ENCODE data around the gene MRPS15. TPM values are rescaled to one million over a fixed set of nuclear protein-coding genes. Genes with fewer than 3 reads are reported as not detected.
"Not testable (repeated sequence)": the region's sequence is repeated elsewhere in the genome, so short reads cannot be mapped to it uniquely, and the experiment has no call there.

Gene MRPS15
- total and polyA plus RNA-seq, 10 donors: 31.2 to 94.3 (median 42.7) TPM

DNA sequence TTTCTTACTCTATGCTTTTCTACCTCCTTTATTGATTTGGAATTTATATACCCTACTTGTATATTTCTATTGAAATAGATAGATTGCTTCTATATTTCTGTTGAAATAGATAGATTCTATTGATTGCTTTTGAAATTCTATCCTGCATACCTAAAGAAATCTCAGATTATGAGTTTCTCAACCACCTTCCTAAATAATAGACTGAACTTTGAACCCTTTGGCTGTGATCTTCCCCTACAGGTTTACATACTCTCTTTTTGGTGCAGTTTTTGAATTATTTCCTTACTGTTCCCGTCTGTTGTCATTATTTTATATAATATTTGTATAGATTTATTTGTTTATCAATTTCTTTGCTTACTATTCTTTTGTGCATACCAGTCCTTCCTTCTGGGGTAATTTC is 39.0 kb upstream of the MRPS15 start:
- H3K36me3 ChIP-seq: no peaks in the 10 kb centered on the region
- H3K9me3 ChIP-seq: no peaks in the 10 kb centered on the region
- peaks cover 0 to 29% (median 6%) of the 10 kb centered on the region in 7 donors for H3K27me3 ChIP-seq (replicated peaks in 1 of 7)
- TF ChIP-seq POLR2A (IDR thresholded peaks at IDR 0.05) (no peak), POLR2AphosphoS5 (IDR thresholded peaks at IDR 0.05) (no peak)
- TF ChIP-seq, protein P1, sequence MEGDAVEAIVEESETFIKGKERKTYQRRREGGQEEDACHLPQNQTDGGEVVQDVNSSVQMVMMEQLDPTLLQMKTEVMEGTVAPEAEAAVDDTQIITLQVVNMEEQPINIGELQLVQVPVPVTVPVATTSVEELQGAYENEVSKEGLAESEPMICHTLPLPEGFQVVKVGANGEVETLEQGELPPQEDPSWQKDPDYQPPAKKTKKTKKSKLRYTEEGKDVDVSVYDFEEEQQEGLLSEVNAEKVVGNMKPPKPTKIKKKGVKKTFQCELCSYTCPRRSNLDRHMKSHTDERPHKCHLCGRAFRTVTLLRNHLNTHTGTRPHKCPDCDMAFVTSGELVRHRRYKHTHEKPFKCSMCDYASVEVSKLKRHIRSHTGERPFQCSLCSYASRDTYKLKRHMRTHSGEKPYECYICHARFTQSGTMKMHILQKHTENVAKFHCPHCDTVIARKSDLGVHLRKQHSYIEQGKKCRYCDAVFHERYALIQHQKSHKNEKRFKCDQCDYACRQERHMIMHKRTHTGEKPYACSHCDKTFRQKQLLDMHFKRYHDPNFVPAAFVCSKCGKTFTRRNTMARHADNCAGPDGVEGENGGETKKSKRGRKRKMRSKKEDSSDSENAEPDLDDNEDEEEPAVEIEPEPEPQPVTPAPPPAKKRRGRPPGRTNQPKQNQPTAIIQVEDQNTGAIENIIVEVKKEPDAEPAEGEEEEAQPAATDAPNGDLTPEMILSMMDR (IDR thresholded peaks at IDR 0.05 in 8 of 11, conservative IDR thresholded peaks at IDR 0.05 in 3 of 11): no peak
- no peak for DNase-seq
- H3K27ac ChIP-seq: no peak overlapping the region
- WGBS, 5 donors: 63 to 86% (median 83%) methylated on average over 1 of the region's 1 CpG
- H3K4me3 ChIP-seq: no peak overlapping the region
- H3K4me1 ChIP-seq: no peaks in the 10 kb centered on the region
- intact Hi-C loops (cut with DNase I; ENCODE audit: low total_unique reads): no loop called here

DNA sequence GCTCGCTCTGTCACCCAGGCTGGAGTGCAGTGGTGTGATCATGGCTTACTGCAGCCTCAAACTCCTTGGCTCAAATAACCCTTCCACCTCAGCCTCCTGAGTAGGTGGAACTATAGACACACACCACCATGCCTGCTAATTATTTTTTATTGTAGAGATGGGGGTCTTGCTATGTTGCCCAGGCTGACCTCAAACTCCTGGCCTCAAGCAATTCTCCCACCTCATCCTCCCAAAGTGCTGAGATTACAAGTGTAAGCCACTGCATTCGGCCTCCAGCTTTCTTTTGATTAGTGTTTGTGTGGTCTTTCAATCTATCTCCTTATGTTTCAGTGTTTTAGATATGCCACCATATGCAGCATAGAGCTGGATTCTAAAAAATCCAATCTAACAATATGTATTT is 38.4 kb upstream of the MRPS15 start:
- Histone ChIP-seq H3K27ac (no peak overlapping the region), H3K4me1 (no peaks in the 10 kb centered on the region), H3K9me3 (no peaks in the 10 kb centered on the region), H3K4me3 (no peak overlapping the region), H3K36me3 (no peaks in the 10 kb centered on the region), H3K27me3 (replicated peaks in 1 of 7) (peaks cover 0 to 27% (median 6%) of the 10 kb centered on the region in 7 donors)
- intact Hi-C loops (cut with DNase I; ENCODE audit: low total_unique reads): no loop called here
- TF ChIP-seq POLR2A (IDR thresholded peaks at IDR 0.05) (no peak), POLR2AphosphoS5 (IDR thresholded peaks at IDR 0.05) (no peak)
- TF ChIP-seq, protein P1 (IDR thresholded peaks at IDR 0.05 in 8 of 11, conservative IDR thresholded peaks at IDR 0.05 in 3 of 11): no peak
- 77 to 95% (median 87%) methylated on average over 2 of the region's 2 CpGs for WGBS, 5 donors
- DNase-seq: no peak

DNA sequence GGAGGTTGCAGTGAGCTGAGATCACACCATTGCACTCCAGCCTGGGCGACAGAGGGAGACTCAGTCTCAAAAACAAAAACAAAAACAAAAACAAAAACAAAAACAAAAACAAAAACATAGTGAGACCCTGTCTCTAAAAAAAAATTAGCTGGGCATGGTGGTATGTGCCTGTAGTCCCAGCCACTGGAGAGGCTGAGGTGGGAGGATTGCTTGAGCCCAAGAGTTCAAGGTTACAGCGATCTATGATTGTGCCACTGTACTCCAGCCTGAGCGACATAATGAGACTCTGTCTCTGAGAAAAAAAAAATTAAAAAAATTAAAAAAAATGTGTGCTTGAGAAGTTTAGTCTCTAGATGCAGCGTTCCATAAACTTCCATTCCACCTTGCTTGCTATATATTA is 37.7 kb upstream of the MRPS15 start:
- H3K27me3 ChIP-seq (replicated peaks in 1 of 7): peaks cover 0 to 20% (median 5%) of the 10 kb centered on the region in 7 donors
- H3K4me1 ChIP-seq; H3K27ac ChIP-seq; H3K4me3 ChIP-seq; intact Hi-C loops (cut with DNase I; ENCODE audit: low total_unique reads); DNase-seq; H3K36me3 ChIP-seq; H3K9me3 ChIP-seq: not testable (repeated sequence)
- WGBS, 5 donors: 79 to 88% (median 86%) methylated on average over 4 of the region's 4 CpGs

DNA sequence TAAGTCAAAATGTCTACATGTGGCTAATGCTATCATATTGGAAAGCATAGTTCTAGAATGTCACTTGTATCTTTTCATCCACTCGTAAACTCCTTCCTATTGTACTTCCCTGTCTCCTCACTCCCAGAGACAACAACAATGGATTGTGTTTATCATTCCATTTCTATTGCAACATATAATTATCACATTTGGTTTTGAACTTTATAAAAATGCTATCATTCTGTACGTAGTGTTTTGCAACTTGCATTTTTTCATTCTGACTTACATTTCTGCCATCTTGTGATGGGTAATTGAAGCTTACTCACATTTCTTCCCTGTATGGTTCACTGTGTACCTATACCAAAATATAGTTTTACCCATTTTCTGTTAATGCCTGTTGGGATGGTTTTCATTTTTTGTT is 33.0 kb upstream of the MRPS15 start:
- Histone ChIP-seq H3K9me3 (no peaks in the 10 kb centered on the region), H3K27me3 (replicated peaks in 1 of 7) (no peaks in the 10 kb centered on the region), H3K36me3 (no peaks in the 10 kb centered on the region), H3K4me3 (no peak overlapping the region), H3K27ac (no peak overlapping the region), H3K4me1 (no peaks in the 10 kb centered on the region)
- intact Hi-C loops (cut with DNase I; ENCODE audit: low total_unique reads): no loop called here
- TF ChIP-seq POLR2AphosphoS5 (IDR thresholded peaks at IDR 0.05) (no peak), POLR2A (IDR thresholded peaks at IDR 0.05) (no peak)
- TF ChIP-seq, protein P1 (IDR thresholded peaks at IDR 0.05 in 8 of 11, conservative IDR thresholded peaks at IDR 0.05 in 3 of 11): no peak
- WGBS, 5 donors: 74 to 99% (median 80%) methylated on average over 2 of the region's 2 CpGs
- DNase-seq: no peak

DNA sequence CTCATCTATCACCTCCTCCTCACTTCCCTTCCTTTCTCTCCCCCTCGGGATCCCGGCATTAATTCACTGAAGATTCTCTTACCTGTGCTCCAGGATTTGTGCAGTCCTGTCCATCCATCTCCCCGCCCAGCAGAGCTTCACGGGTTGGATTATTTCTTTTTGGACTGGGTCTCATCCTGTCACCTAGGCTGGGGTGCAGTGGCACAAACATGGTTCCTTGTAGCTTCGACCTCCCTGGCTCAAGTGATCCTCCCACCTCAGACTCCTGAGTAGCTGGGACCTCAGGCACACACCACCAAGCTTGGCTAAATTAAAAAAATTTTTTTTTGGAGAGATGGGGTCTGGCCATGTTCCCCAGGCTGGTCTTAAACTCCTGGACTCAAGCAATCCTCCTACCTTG is 30.8 kb upstream of the MRPS15 start:
- H3K27me3 ChIP-seq (replicated peaks in 1 of 7): no peaks in the 10 kb centered on the region
- H3K27ac ChIP-seq: no peak overlapping the region
- 73 to 89% (median 85%) methylated on average over 5 of the region's 5 CpGs for WGBS, 5 donors
- H3K9me3 ChIP-seq: no peaks in the 10 kb centered on the region
- no peak for TF ChIP-seq POLR2A (IDR thresholded peaks at IDR 0.05)
- TF ChIP-seq, protein P1 (IDR thresholded peaks at IDR 0.05 in 8 of 11, conservative IDR thresholded peaks at IDR 0.05 in 3 of 11): no peak
- TF ChIP-seq POLR2AphosphoS5 (IDR thresholded peaks at IDR 0.05): no peak
- H3K4me3 ChIP-seq: no peak overlapping the region
- H3K4me1 ChIP-seq: no peaks in the 10 kb centered on the region
- peak; percentile 33 for DNase-seq
- H3K36me3 ChIP-seq: no peaks in the 10 kb centered on the region
- intact Hi-C loops (cut with DNase I; ENCODE audit: low total_unique reads): no loop called here

Measured in spleen (tissue), 11 donors.